DOHH2 (cell line): ENCODE results near the gene SLC25A41.

Experiments used
- H3F3A ChIP-seq: fragments of 200-600 bp; sonication (generic), shearing (Covaris generic); 2 replicates; pipeline ENCODE4 v1.6.0; 2016; ENCODE audit warnings: antibody characterized with exemption, mild to moderate bottlenecking; ENCODE audit not compliant: control insufficient read depth, insufficient read depth
- H3K27ac ChIP-seq: fragments of 200-600 bp; sonication (generic); 2 replicates; pipeline ENCODE4 v1.5.1; 2014; ENCODE audit warnings: low read depth, mild to moderate bottlenecking, low read length, moderate library complexity
- H3K27me3 ChIP-seq: fragments of 200-600 bp; sonication (generic); 2 replicates; pipeline ENCODE4 v1.6.1; 2014; ENCODE audit warnings: mild to moderate bottlenecking, low read length, mixed read lengths; ENCODE audit not compliant: control insufficient read depth
- H3K36me3 ChIP-seq: fragments of 200-600 bp; sonication (generic); 2 replicates; pipeline ENCODE4 v1.6.1; 2014; ENCODE audit warnings: mild to moderate bottlenecking, low read length, moderate library complexity, mixed read lengths; ENCODE audit not compliant: control insufficient read depth
- H3K4me1 ChIP-seq: fragments of 200-600 bp; sonication (generic); 2 replicates; pipeline ENCODE4 v1.6.1; 2014; ENCODE audit warnings: mild to moderate bottlenecking, low read length, mixed read lengths; ENCODE audit not compliant: control insufficient read depth
- H3K4me2 ChIP-seq: fragments of 200-600 bp; sonication (generic); 2 replicates; pipeline ENCODE4 v1.6.0; 2014; ENCODE audit warnings: mild to moderate bottlenecking, low read length, moderate library complexity
- H3K4me3 ChIP-seq: fragments of 200-600 bp; sonication (generic); 2 replicates; pipeline ENCODE4 v1.5.1; 2014; ENCODE audit warnings: mild to moderate bottlenecking, low read length, mixed read lengths
- H3K79me2 ChIP-seq: fragments of 200-600 bp; sonication (generic); 2 replicates; pipeline ENCODE4 v1.6.1; 2014; ENCODE audit warnings: mild to moderate bottlenecking, low read length, mixed read lengths; ENCODE audit not compliant: control insufficient read depth
- H3K9me2 ChIP-seq: fragments of 200-600 bp; sonication (generic); replicated peaks from 2 replicates; pipeline ENCODE4 v1.6.1; 2014; ENCODE audit warnings: mild to moderate bottlenecking, low read length, mixed read lengths; ENCODE audit not compliant: control insufficient read depth
- H3K9me3 ChIP-seq: fragments of 200-600 bp; sonication (generic); 2 replicates; pipeline ENCODE4 v1.6.1; 2014; ENCODE audit warnings: antibody characterized with exemption, low read length, mixed read lengths; ENCODE audit not compliant: control insufficient read depth, insufficient read depth
- H4K20me1 ChIP-seq: fragments of 200-600 bp; sonication (generic); 2 replicates; pipeline ENCODE4 v1.6.0; 2014; ENCODE audit warnings: low read depth, mild to moderate bottlenecking, antibody characterized with exemption, low read length, moderate library complexity; ENCODE audit not compliant: control insufficient read depth, insufficient read depth
- CTCF ChIP-seq: fragments of 200-600 bp; sonication (generic); IDR thresholded peaks from one replicate; pipeline ENCODE4 v1.5.1; 2014; ENCODE audit warnings: antibody characterized with exemption, mild to moderate bottlenecking, low read depth, low read length; ENCODE audit not compliant: poor library complexity, severe bottlenecking
- EZH2phosphoT487 ChIP-seq: fragments of 200-600 bp; sonication (generic); IDR thresholded peaks from 2 replicates; pipeline ENCODE4 v1.6.1; 2017; ENCODE audit warnings: borderline replicate concordance, mild to moderate bottlenecking, antibody characterized with exemption, low read length, moderate library complexity, mixed read lengths

The SLC25A41 gene

GRCh38 chr19:6396305-6396704 lies 37.3 kb downstream of the SLC25A41 start:
- no peak overlapping the region for H3K27ac ChIP-seq
- H3K9me2 ChIP-seq = no peaks in the 10 kb centered on the region
- no peaks in the 10 kb centered on the region for H3K27me3 ChIP-seq
- no peak overlapping the region for H3K4me2 ChIP-seq
- peaks cover 15% of the 10 kb centered on the region for H3K36me3 ChIP-seq
- H4K20me1 ChIP-seq = no peaks in the 10 kb centered on the region
- H3F3A ChIP-seq = no peaks in the 10 kb centered on the region
- H3K79me2 ChIP-seq = peaks cover 19% of the 10 kb centered on the region
- TF ChIP-seq CTCF (no peak), EZH2phosphoT487 (no peak)
- no peaks in the 10 kb centered on the region for H3K9me3 ChIP-seq
- H3K4me3 ChIP-seq = no peak overlapping the region
- peaks cover 18% of the 10 kb centered on the region for H3K4me1 ChIP-seq

GRCh38 chr19:6394831-6395230 lies 38.7 kb downstream of the SLC25A41 start:
- Histone ChIP-seq H3K4me1 (peaks cover 18% of the 10 kb centered on the region), H3K27me3 (no peaks in the 10 kb centered on the region), H4K20me1 (no peaks in the 10 kb centered on the region), H3K4me3 (no peak overlapping the region), H3K9me3 (no peaks in the 10 kb centered on the region), H3K9me2 (no peaks in the 10 kb centered on the region), H3K4me2 (no peak overlapping the region), H3K79me2 (peaks cover 25% of the 10 kb centered on the region), H3K27ac (no peak overlapping the region), H3K36me3 (peaks cover 23% of the 10 kb centered on the region), H3F3A (no peaks in the 10 kb centered on the region)
- TF ChIP-seq EZH2phosphoT487 (no peak), CTCF (no peak)

GRCh38 chr19:6393983-6394412 lies 39.6 kb downstream of the SLC25A41 start:
- H3K27ac ChIP-seq = peak overlapping the region; percentile 49; the same call in 1 of the 2 replicates
- peaks cover 18% of the 10 kb centered on the region for H3K4me1 ChIP-seq

More at GRCh38 chr19:6393983-6394412, 39.6 kb downstream of the SLC25A41 start:
- Histone ChIP-seq H3K4me2 (peak overlapping the region; percentile 92), H3K4me3 (peak overlapping the region; percentile 90), H3F3A (no peaks in the 10 kb centered on the region), H3K79me2 (peaks cover 25% of the 10 kb centered on the region), H3K27me3 (no peaks in the 10 kb centered on the region), H3K36me3 (peaks cover 30% of the 10 kb centered on the region), H4K20me1 (no peaks in the 10 kb centered on the region), H3K9me3 (no peaks in the 10 kb centered on the region), H3K9me2 (no peaks in the 10 kb centered on the region)
- TF ChIP-seq EZH2phosphoT487 (no peak), CTCF (no peak)
